CD4-positive, alpha-beta T cell treated with Interleukin-10 for 1 hour (primary cell): Measurements from ENCODE around the gene TPGS1.

Source experiments
- DNase-seq: peaks from one replicate; pipeline ENCODE4 v3.0.0-alpha.2; 2020

TPGS1 gene

DNA sequence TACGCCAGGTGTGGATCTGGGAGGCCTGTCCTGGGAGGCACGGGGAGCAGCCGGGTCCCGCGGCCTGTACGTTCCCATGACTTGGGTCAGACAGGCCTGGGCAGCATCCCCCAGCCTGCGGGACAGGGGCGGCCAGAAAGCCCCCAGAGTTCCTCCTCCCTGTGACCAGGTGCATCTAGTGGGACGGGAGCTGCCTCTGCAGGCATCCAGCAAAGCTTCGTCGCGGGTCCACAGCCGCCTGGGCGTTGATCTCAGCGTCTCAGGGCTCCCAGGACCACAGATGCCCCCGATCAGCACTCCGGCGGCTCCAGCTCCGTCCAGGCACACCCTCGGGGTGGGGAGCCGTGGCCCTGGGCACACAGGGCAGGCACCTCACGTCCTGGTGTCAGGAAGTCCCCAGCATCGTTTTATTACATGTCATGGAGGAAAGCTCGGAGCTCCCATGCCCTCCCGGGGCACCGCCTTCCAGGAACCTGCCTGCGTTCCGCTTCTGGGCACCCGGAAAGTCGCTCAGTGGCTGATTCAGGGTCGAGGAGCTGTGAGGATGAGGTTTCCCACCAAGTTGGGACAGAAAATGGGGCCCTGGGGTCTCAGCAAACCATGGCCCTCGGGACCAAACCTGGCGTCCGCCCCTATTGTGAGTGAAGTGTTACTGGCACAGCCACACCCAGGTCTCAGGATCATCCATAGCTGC is 35.0 kb downstream of the TPGS1 start:
- no peak for DNase-seq

DNA sequence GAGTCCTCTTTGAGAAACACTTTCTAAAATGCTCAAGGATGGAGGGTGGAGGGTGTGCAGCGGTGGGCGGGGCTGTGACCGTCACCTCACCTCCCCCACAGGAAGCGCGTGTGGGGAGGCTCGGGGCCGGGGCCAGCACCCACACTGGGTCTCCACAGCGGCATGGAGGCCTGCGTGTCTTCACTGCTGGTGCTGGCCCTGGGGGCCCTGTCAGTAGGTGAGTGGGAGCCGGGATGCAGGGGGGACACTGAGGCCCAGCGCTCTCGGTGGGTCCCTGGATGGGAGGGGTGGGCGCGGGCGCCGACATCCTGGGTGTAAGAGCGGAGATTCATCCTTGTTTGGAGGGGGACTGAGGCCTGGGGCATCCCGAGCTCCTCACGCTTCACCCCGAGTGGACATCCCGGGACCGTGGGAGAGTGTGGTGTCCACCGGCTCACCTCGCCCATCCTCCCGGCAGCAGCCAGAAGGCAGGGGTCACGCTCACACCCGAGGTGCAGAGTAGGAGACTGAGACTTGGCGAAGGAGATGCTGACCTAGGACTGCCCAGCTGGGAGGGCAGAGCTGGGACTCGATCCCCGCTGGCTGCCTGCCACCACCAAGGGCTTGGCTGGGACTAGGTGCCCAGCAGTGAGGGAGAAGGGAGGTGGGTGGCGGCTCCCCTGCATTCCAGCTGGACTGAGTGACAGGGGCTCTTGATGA is 36.8 kb downstream of the TPGS1 start, which contains the start of gene GZMM:
Gene GZMM (plus strand): TSS at position 144 of the 699 bp plus-strand sequence. CDS start 19 bp downstream, at position 163.
- peak; percentile 90 for DNase-seq

DNA sequence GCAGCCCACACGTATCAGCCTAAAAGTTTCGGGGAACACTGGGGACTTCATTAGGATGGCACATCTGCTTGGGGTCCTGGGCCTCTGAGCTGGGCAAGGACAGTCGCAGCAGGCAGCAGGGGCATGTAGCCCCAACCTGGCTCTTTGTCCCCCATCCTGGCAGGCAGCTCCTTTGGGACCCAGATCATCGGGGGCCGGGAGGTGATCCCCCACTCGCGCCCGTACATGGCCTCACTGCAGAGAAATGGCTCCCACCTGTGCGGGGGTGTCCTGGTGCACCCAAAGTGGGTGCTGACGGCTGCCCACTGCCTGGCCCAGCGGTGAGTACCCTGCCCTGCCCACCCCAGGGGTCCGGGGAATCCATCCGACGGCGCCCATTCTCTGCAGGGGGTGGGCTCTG is 39.8 kb downstream of the TPGS1 start:
- no peak for DNase-seq

DNA sequence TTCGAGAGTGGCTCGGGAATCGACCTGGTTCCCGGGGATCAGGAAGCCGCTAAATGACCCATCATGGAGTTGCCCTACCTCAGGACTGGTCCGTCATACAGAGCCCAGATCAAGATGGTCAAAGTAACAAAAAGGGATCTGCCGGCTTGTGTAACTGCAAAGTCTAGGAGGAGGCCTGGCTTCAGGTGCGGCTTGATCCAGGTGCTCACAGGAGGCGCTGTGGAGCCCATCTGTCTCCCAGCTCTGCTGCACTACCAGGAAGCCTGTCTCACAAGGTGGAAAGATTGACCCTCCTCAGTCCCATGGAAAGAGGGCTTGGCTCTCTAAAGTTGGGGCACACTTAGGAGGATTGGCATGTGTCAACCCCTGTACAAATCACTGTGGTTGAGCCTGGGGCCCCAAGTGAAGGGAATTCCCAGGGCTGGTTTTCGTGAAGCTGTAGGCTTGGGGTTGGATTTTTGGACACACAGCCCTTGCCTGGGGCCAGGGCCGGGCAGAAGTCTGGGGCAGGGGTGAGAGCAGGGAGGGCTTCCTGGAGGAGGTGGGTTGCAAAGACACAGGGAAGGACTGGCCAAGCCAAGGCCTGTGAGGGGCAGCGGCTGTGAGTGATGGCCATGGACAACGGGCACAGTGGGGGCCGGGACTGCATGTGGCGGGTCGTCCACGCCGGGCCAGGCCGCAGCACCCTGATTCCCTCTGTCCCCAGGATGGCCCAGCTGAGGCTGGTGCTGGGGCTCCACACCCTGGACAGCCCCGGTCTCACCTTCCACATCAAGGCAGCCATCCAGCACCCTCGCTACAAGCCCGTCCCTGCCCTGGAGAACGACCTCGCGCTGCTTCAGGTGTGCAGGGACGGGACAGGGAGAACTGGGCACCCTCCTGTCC is 40.8 kb downstream of the TPGS1 start:
- no peak for DNase-seq

DNA sequence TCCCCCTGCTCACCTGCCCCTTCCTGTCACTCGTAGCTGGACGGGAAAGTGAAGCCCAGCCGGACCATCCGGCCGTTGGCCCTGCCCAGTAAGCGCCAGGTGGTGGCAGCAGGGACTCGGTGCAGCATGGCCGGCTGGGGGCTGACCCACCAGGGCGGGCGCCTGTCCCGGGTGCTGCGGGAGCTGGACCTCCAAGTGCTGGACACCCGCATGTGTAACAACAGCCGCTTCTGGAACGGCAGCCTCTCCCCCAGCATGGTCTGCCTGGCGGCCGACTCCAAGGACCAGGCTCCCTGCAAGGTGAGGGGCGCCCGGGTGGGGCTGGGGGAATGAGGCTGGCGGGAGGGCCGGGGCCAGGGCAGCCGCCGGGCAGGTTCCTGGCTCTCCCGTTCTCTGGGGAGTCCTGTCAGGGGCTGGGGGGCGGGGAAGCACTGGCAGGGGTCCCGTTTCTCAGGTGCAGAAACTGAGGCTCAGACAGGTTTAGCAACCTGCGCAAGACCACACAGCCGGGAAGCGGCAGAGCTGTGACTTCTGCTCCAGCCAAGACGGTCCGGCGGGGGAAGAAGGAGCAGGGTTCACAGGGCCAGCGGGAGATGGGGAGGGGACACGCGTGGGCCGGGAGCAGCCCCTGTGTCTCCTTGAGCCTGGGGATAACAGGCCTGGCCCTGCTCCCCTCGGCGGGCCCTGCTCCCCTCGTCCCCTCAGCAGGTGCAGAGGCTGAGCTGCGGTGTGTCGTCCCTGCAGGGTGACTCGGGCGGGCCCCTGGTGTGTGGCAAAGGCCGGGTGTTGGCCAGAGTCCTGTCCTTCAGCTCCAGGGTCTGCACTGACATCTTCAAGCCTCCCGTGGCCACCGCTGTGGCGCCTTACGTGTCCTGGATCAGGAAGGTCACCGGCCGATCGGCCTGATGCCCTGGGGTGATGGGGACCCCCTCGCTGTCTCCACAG is 41.9 kb downstream of the TPGS1 start:
- DNase-seq = no peak

DNA sequence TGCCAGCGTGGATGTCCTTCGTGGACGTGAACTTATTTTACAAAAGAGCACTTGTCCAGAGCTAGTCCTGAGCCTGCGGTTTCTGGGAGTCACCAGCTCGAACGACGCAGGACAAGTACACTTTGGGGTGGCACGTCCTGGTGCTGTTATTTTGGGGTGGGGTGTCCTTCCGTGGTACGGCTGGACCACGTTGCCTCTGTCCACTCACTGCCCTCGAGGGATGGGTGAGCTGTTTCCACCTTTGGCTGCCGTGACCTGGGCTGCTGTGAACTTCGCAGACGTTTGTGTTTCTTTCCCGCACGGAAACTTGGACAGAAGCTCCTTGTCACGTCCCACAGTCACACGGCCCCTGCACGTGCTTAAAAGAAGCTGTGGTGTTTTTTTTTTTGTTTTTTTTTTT is 47.5 kb downstream of the TPGS1 start:
- no peak for DNase-seq

DNA sequence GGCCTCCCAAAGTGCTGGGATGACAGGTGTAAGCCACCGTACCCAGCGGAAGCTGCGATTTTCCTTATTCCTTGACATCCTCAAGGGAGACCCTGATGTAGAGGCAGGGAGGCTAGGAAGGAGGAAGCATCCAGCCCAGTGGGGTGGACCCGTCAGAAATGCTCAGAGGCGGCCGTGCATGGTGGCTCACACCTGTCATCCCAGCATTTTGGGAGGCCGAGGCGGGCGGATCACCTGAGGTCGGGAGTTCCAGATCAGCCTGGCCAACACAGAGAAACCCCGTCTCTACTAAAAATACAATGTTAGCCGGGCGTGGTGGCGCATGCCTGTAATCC is 48.1 kb downstream of the TPGS1 start:
- DNase-seq = no peak

DNA sequence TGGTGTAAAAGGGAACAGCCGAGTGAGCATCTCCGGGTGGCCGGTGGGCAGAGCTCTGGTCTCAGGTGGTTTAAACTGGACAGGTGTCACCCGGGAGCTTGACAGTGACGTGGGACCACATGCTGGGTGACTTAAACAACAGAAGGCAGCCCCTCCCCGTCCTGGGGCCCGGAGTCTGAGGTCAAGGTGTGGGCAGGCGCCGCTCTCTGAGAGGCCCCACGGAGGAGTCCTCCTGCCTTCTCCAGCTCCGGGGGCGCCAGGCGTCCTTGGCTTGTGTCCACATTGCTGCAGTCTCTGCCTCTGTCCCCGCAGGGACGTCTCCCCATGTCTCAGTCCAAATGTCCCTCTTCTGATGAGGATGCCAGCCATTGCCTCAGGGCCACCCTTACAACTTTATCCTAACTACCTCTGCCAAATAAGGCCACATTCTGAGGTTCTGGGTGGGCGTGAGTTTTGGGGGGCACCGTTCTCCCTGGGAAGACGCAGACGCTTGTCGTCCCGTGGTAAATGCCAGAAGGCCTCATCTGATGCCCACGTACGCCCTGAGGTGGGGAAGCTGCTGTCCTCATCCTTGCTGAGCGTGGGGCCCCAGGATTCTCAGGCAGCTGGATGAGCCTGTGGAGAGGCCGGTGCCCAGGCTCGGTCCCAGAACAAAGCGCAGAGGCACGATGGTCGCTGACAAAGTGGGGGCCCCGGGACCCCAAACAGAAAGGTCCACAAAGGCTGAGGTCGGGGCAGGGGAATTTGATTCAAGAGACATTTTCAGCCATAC is 49.5 kb downstream of the TPGS1 start:
- DNase-seq = no peak

DNA sequence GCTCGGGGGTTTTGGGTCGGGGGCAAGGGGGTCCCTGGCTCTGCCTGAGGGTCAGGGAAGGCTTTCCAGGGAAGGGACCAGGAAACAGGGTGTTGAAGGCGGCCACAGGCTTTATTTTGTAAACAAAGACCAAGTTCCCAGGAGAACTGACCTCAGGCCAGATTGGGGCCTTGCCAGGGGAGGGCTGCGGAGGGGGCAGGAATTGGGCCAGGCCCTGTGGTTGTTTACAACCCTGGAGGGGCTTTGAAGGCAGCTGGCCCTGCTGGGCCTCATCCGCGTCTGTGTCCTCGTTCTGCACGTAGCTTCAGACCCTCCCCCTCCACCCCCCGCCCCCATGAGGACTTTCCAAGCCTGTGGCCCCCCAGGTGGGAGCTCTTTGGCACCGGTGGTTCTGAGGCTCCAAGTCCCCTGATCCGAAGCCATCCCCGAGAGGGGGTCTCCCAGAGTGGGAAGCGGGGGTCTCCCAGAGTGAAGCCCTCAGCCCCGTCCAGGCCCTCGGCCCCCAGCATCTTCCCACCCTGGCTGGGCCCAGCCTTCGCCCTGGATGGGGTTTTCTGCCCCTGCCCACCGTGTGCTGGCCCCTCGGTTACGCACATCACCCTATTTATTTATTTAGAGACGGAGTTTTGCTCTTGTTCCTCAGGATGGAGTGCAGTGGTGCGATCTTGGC is 51.6 kb downstream of the TPGS1 start:
- no peak for DNase-seq

DNA sequence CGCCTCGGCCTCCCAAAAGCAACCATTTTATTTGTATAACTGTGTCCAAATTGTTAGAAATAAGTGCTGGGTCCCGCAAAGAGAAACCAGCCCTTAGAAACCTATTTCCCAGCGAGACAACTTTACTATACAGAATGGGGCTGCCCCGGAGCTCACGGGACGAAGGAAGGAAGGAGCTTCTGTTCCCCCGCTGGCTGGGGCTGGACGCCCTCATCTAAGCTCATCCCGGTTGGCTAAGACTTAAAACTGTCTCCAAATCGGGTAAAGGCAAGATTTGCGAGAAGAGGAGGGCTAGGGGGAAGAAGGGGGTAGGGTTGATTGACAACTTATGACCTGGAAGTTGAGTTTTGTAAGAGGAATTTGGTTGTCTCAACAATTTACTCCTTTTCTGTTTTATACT is 52.8 kb downstream of the TPGS1 start:
- no peak for DNase-seq

DNA sequence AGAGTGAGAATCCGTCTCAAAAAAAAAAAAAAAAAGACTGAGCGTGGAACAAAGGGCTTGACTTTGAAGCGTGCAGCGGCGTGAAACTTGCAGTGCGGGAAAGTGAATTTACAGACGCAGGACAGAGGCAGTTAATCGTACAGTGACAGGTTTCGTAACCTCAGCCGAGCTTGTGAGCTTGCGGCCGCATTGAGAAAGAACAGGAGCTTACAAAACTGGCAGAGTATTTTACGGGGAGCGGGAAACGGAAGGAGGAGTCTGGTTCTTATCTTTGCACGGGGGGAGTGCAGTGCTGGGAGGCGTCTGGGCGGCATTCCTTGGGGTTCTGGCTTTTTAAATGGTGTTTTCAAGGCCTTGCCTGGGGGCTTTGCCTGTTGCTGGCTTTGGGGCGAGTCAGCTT is 59.1 kb downstream of the TPGS1 start:
- no peak for DNase-seq

DNA sequence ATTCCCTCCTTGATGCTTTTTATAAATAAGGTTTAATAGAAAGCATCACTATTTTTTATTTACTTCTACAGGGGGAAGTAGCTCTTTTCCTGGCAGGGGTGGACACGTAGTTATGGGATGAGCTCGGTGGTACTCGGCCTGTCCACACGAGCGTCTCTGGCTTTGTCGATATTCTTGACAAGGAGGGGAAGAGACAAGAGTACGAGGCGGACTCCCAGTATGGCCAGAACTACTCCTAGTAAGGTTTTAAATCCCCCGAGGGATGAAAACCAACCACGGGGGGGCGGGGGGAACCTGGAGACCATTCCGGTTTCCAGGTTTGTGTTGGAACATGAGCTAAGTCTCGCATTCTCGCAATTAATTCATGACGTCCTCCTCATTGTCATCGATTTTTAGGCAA is 59.5 kb downstream of the TPGS1 start:
- no peak for DNase-seq

DNA sequence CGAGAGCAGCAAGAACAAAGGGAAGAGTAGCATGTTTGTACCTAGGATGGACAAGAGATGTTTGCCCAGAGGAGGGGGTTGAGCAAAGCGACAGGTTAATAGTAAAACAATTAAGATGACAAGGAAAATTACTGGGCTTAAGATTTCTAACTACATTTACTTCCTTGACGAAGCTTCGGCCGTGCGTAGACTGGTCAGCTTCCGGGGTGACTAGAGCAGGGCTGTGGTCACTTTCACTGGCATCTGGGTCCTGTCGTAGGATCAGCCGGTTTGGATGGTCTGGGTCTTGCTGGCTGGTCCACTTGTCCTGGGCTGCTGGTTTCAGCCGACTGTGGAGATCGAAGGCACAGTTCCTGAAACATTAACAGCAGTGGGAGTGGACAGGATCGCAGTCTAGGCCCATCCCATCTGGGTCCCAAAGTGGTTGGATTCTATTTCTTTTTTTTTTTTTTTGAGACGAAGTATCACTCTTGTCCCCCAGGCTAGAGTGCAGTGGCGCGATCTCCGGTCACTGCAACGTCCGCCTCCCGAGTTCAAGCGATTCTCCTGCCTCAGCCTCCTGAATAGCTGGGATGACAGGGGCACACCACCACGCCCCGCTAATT is 60.1 kb downstream of the TPGS1 start:
- DNase-seq = no peak
